Heart left ventricle (tissue), 13 donors: ENCODE measurements around the gene ADSS1.

ENCODE experiments used
- POLR2A ChIP-seq, 2 donors: fragments of 450-650 bp; IDR thresholded peaks; one replicate each; pipeline ENCODE4 v1.6.1; 2017; ENCODE audit warnings: antibody characterized with exemption in 2 of 2, mild to moderate bottlenecking in 2 of 2, moderate library complexity in 2 of 2
- TF ChIP-seq, protein P1 (sequence below), 12 donors: fragments of 200-600 bp; sonication (generic) in 4 of 12; IDR thresholded peaks; one replicate each; pipeline versions ENCODE4 v1.5.0 to v1.8.0; 2018 to 2022; ENCODE audit warnings: antibody characterized with exemption in 12 of 12, mild to moderate bottlenecking in 5 of 12
- donor health status: ischemic (EF 13 %, LVEDD 7.1; RV severe dilation, severe dysfunction).
- donor health status: DM: no; HTN: yes; CAD: no.
- donor health status: DM: no; HTN: no; CAD: no.
- donor health status: ischemic (EF 25% LVEDD 6.9; RV normal size, moderate dysfunction).
- donor health status: ischemic (EF 25% LVEDD 5.7; RV mildly dilated, moderate dysfunction).
- donor health status: ischemic (EF 35%, LVEDD 5.7; RV mildly dilated, moderate dysfunction).
- donor health status: nonischemic (EF 11% LVEDD 7.7; RV severe dilation, severe dysfunction).
- donor health status: DM: yes; HTN: yes; CAD: no.
- donor health status: PGD.
- donor health status: ischemic (EF 29% LVEDD 5.4; RV normal size, mild dysfunction).
- donor health status: nonischemic (EF 23%, LVEDD 6.1; RV moderate dilation, normal function).

DNA sequence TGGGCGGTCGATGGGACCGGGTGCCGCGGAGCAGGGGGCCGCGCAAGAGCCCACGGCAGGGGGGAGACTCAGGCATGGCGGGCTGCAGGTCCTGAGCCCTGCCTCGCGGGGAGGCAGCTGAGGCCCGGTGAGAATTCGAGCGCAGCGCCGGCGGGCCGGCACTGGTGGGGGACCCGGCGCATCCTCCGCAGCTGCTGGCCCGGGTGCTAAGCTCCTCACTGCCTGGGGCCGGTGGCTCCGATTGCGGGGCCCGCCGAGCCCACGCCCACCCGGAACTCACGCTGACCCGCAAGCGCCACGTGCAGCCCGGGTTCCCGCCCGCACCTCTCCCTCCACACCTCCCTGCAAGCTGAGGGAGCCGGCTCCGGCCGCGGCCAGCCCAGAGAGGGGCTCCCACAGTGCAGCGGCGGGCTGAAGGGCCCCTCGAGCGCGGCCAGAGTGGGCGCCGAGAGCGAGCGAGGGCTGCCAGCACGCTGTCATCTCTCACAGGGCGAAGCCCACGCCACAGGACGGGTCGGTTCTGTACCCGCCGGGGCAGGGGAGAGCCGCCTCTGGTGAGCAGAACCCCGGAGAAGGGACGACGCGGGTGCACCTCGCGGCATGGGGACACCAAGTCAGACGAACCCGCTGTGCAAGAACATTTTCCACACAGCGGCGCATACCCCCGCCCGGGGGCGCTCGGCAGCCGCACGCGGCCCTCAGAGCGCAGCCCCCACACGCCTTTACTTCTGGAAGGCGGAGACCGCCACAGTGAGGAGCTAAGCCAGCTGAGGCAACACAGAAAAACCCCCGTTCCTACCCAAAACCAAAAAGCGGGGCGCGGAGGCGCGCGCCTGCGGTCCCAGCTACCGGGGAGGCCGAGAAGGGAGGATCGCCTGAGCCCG lies 27.8 kb downstream of the ADSS1 start:
- TF ChIP-seq, protein P1, sequence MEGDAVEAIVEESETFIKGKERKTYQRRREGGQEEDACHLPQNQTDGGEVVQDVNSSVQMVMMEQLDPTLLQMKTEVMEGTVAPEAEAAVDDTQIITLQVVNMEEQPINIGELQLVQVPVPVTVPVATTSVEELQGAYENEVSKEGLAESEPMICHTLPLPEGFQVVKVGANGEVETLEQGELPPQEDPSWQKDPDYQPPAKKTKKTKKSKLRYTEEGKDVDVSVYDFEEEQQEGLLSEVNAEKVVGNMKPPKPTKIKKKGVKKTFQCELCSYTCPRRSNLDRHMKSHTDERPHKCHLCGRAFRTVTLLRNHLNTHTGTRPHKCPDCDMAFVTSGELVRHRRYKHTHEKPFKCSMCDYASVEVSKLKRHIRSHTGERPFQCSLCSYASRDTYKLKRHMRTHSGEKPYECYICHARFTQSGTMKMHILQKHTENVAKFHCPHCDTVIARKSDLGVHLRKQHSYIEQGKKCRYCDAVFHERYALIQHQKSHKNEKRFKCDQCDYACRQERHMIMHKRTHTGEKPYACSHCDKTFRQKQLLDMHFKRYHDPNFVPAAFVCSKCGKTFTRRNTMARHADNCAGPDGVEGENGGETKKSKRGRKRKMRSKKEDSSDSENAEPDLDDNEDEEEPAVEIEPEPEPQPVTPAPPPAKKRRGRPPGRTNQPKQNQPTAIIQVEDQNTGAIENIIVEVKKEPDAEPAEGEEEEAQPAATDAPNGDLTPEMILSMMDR (IDR thresholded peaks at IDR 0.05) = no peak
- no peak for TF ChIP-seq POLR2A (IDR thresholded peaks at IDR 0.05)
